ENCODE measurements around the gene SDSL.

Gene SDSL

DNA sequence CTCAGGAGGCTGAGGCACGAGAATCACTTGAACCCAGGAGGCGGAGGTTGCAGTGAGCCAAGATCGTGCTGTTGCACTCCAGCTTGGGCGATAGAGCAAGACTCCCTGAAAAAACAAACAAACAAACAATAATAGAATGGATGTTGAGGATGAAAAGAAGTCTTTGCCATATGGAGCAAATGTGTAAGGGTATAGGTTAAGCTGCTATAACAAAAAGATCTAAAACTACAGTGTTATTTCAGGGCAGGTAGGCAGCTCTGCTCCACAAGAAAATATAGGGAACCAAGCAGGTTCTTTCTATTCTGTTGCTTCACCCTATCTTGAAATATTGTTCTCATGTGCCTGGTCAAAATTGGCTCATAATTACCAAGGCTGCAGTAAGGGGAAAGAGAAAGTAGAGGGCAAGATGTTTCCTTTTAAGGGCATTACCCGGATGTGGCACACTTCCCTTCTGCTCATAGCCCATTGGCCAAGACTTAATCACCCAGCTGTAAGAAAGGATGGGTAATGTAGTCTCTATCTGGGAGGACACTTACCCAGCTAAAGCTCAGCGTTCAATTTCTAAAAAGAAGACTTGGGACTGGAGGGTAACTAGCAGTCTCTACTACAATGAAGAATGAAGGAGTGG lies 23.5 kb downstream of the SDSL start:
- no peak for DNase-seq (ENCODE audit: low read depth)
- TF ChIP-seq, protein P1, sequence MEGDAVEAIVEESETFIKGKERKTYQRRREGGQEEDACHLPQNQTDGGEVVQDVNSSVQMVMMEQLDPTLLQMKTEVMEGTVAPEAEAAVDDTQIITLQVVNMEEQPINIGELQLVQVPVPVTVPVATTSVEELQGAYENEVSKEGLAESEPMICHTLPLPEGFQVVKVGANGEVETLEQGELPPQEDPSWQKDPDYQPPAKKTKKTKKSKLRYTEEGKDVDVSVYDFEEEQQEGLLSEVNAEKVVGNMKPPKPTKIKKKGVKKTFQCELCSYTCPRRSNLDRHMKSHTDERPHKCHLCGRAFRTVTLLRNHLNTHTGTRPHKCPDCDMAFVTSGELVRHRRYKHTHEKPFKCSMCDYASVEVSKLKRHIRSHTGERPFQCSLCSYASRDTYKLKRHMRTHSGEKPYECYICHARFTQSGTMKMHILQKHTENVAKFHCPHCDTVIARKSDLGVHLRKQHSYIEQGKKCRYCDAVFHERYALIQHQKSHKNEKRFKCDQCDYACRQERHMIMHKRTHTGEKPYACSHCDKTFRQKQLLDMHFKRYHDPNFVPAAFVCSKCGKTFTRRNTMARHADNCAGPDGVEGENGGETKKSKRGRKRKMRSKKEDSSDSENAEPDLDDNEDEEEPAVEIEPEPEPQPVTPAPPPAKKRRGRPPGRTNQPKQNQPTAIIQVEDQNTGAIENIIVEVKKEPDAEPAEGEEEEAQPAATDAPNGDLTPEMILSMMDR (IDR thresholded peaks at IDR 0.05; ENCODE audit: low read depth, low read length, missing control alignments), result no peak
- H3K4me3 ChIP-seq (ENCODE audit: low read depth, low read length), result no peak overlapping the region

DNA sequence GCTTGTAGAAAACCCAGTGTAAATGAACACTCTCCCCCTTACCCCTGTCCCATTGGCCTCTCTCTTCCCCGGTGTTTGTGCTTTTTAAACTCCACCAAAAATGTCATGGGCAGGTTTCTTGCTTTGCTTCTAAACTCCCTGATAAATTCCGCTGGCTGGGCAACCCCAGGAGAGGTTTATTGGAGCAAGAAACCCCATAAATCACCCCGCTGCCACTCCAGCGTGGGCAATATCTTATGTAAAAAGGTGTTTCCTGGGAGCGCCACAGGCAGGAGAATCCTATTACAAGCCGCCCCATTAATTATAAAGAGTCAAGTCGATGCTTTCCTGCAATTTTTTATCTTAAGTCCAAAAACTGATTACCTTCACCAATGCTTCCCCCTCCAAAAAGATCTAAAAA lies 26.7 kb downstream of the SDSL start:
- TF ChIP-seq, protein P1 (IDR thresholded peaks at IDR 0.05; ENCODE audit: low read depth, low read length, missing control alignments), result no peak
- DNase-seq (ENCODE audit: low read depth), result no peak
- no peak overlapping the region for H3K4me3 ChIP-seq (ENCODE audit: low read depth, low read length)

DNA sequence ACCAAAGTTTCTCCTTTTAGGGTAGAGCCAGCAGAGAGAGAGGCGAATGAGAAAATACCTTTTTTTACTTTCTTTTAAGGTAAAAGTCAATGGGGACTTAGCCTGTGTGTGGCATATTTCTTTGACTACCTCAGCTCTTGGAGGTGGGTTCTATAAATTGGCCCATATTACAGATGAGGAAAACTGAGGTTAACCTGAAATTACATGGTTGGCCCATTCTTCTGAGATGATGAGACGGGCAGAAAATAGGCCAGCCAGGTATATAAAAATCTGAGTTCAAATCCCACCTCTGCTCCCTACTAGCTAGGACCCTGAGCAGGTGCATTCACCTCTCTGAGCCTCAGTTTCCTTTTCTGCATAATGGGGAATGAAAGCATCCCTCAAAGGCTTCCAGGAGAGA lies 27.1 kb downstream of the SDSL start:
- DNase-seq (ENCODE audit: low read depth), result no peak
- TF ChIP-seq, protein P1 (IDR thresholded peaks at IDR 0.05; ENCODE audit: low read depth, low read length, missing control alignments), result no peak
- H3K4me3 ChIP-seq (ENCODE audit: low read depth, low read length), result no peak overlapping the region

DNA sequence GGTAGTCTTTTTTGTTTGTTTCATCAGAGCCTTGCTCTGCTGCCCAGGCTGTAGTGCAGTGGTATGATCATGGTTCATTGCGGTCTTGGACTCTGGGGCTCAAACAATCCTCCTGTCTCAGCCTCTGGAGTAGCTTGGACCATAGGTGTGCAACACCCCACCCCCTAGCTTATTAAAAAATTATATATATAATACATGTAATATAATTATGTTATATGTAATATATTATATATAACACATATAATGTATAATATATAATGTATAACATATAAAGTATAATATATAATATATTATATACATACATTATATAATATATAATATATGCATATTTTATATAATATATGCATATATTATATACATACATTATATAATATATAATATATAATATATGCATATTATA lies 27.7 kb downstream of the SDSL start:
- TF ChIP-seq, protein P1 (IDR thresholded peaks at IDR 0.05; ENCODE audit: low read depth, low read length, missing control alignments), result no peak
- H3K4me3 ChIP-seq (ENCODE audit: low read depth, low read length), result no peak overlapping the region

DNA sequence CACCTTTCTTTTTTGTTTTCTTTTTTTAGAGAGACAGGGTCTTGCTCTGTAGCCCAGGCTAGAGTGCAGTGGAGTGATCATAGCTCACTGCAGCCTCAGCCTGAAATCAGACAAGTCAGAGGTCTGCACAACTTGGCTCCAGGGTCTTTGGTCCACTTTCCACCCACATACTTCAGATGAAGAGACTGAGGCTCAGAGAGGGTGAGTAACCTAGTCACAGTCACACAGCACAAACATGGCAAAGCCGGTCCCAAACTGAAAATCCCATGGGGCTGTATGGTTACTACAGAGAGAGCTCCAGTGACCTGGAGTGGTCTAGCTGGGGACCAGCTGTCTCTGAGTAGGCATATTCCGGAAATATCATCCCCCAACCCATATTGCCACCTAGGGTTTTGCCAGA lies 30.3 kb downstream of the SDSL start:
- TF ChIP-seq, protein P1 (IDR thresholded peaks at IDR 0.05; ENCODE audit: low read depth, low read length, missing control alignments), result no peak
- H3K4me3 ChIP-seq (ENCODE audit: low read depth, low read length), result no peak overlapping the region
- DNase-seq (ENCODE audit: low read depth), result no peak

More for the DNA sequence above, 27.7 kb downstream of the SDSL start:
- no peak for DNase-seq (ENCODE audit: low read depth)

DNA sequence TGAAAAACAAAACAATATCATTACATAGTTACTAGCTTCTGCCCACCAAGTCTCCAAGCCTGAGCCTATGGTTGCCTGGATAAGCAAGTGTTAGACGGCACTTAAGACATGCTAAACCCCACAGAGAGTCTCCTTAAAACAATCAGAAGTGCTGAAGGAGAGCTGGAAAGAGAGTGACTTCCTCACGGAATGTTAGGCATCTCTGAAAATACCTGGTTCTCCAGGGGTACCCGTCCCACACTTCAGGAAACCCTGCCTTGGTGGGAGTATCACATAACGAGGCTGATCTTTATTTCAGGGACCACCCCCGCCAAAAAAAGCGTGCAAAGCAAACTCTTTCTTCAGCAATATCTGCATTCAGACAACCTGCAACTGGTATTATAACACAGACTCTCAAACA lies 31.1 kb downstream of the SDSL start:
- TF ChIP-seq, protein P1 (IDR thresholded peaks at IDR 0.05; ENCODE audit: low read depth, low read length, missing control alignments), result no peak
- H3K4me3 ChIP-seq (ENCODE audit: low read depth, low read length), result no peak overlapping the region

DNA sequence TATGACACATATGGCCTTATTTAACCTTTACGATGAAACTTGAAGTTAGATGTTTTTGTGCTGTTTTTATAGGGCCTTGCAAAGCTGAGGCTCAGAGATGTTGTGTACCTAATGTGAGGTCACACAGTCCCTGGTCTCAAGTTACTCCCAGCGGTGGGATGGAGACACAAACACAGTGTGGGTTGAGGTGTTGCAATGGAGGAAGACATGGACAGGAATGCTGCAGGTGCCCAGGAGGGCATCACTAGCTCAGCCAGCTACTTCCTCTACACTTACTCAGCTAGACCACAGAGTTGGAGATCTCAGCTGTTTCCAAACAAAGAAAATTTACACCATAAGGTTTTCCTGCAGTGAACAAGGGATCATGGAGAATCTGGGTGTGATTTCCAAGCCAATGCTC lies 34.0 kb downstream of the SDSL start:
- no peak for DNase-seq (ENCODE audit: low read depth)
- no peak overlapping the region for H3K4me3 ChIP-seq (ENCODE audit: low read depth, low read length)
- TF ChIP-seq, protein P1 (IDR thresholded peaks at IDR 0.05; ENCODE audit: low read depth, low read length, missing control alignments), result no peak

More for the DNA sequence above, 31.1 kb downstream of the SDSL start:
- DNase-seq (ENCODE audit: low read depth), result no peak
